SU-DHL-6 (cell line): ENCODE results near the gene BTNL2.

Experiments used
- H2AFZ ChIP-seq: fragments of 200-600 bp; sonication (generic); 2 replicates; pipeline ENCODE4 v1.6.1; 2014; ENCODE audit warnings: low read depth, mild to moderate bottlenecking, moderate library complexity, mixed read lengths, antibody characterized with exemption, low read length; ENCODE audit not compliant: severe bottlenecking
- H3F3A ChIP-seq: fragments of 200-600 bp; shearing (Covaris generic); 2 replicates; pipeline ENCODE4 v1.6.0; 2016; ENCODE audit warnings: antibody characterized with exemption, mild to moderate bottlenecking; ENCODE audit not compliant: insufficient read depth
- H3K27ac ChIP-seq: fragments of 200-600 bp; sonication (generic); 2 replicates; pipeline ENCODE4 v1.5.1; 2016; ENCODE audit warnings: low read depth, mild to moderate bottlenecking, low read length, moderate library complexity, mixed read lengths
- H3K27me3 ChIP-seq: fragments of 200-600 bp; sonication (generic), shearing (Covaris generic); 2 replicates; pipeline ENCODE4 v1.6.0; 2014; ENCODE audit warnings: mild to moderate bottlenecking, low read length
- H3K36me3 ChIP-seq: fragments of 200-600 bp; sonication (generic); 2 replicates; pipeline ENCODE4 v1.6.1; 2014; ENCODE audit warnings: mild to moderate bottlenecking, low read length, mixed read lengths
- H3K4me2 ChIP-seq: fragments of 300-600, 200-600 bp; shearing (Covaris generic), sonication (generic); 2 replicates; pipeline ENCODE4 v1.6.0; 2014; ENCODE audit warnings: low read length, low read depth, mild to moderate bottlenecking; ENCODE audit not compliant: poor library complexity, severe bottlenecking
- H3K4me3 ChIP-seq: fragments of 200-600 bp; sonication (generic); 2 replicates; pipeline ENCODE4 v1.5.1; 2014; ENCODE audit warnings: antibody characterized with exemption, low read length, mild to moderate bottlenecking, mixed read lengths; ENCODE audit not compliant: insufficient read depth, poor library complexity, severe bottlenecking
- H3K79me2 ChIP-seq: fragments of 200-600 bp; sonication (generic); 2 replicates; pipeline ENCODE4 v1.6.1; 2014; ENCODE audit warnings: mild to moderate bottlenecking, low read length, moderate library complexity; ENCODE audit not compliant: insufficient read depth
- H3K9ac ChIP-seq: fragments of 200-600 bp; sonication (generic); 2 replicates; pipeline ENCODE4 v1.7.0; 2014; ENCODE audit warnings: mild to moderate bottlenecking, low read length
- H3K9me2 ChIP-seq: fragments of 200-600 bp; sonication (generic); replicated peaks from 2 replicates; pipeline ENCODE4 v1.6.1; 2014; ENCODE audit warnings: low read length; ENCODE audit not compliant: insufficient read depth
- H3K9me3 ChIP-seq: fragments of 200-600 bp; sonication (generic); 2 replicates; pipeline ENCODE4 v1.6.1; 2014; ENCODE audit warnings: low read length, mixed read lengths; ENCODE audit not compliant: insufficient read depth
- H4K20me1 ChIP-seq: fragments of 200-600 bp; sonication (generic); 2 replicates; pipeline ENCODE4 v1.6.1; 2014; ENCODE audit warnings: low read depth, mild to moderate bottlenecking, antibody characterized with exemption, low read length, moderate library complexity, mixed read lengths
- CTCF ChIP-seq: fragments of 200-600 bp; sonication (generic); IDR thresholded peaks from one replicate; pipeline ENCODE4 v1.5.1; 2017; ENCODE audit warnings: antibody characterized with exemption, mild to moderate bottlenecking, low read length, moderate library complexity; ENCODE audit not compliant: insufficient read depth, poor library complexity, severe bottlenecking
- EZH2phosphoT487 ChIP-seq: fragments of 200-600 bp; sonication (generic), shearing (Covaris generic); conservative IDR thresholded peaks from 2 replicates; pipeline ENCODE4 v1.6.1; 2018; ENCODE audit warnings: mild to moderate bottlenecking, antibody characterized with exemption, low read length, moderate library complexity, mixed read lengths

The BTNL2 gene

DNA sequence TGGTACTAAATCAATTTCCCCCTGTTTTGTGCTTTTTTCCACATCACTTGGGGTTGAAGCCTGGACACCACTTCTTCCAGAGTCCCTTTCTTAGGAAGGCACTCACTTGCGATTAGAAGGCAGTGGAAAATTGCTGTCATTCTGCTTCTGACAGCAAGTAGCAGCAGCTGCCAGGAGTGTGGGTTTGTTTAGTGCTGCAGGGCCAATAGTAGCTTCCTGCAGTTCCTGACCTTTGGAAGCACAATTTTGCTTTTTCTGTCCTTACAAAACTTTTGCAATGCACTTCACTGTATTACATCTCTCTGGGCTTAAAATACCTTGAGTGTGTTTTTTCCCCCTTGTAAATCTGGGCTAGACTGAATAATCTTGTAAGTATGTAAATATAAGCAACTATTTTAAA lies 20.2 kb upstream of the BTNL2 start:
- Histone ChIP-seq H4K20me1 (no peaks in the 10 kb centered on the region), H3K4me3 (no peak overlapping the region), H3K27me3 (no peaks in the 10 kb centered on the region), H3K79me2 (no peaks in the 10 kb centered on the region), H3K9ac (no peak overlapping the region), H3K9me2 (no peaks in the 10 kb centered on the region), H3K9me3 (no peaks in the 10 kb centered on the region), H3K36me3 (no peaks in the 10 kb centered on the region), H3F3A (0 out of 2 replicates have a peak, but pooled peaks cover 2% of the 10 kb centered on the region), H3K27ac (no peak overlapping the region), H2AFZ (no peak overlapping the region), H3K4me2 (no peak overlapping the region)
- TF ChIP-seq EZH2phosphoT487: no peak
- TF ChIP-seq CTCF: no peak

- H4K20me1 ChIP-seq: no peaks in the 10 kb centered on the region
- no peak overlapping the region for H2AFZ ChIP-seq
- no peak overlapping the region for H3K27ac ChIP-seq
- H3F3A ChIP-seq: no peaks in the 10 kb centered on the region
- H3K4me3 ChIP-seq: no peak overlapping the region
- no peaks in the 10 kb centered on the region for H3K9me2 ChIP-seq
- H3K9ac ChIP-seq: no peak overlapping the region
- H3K27me3 ChIP-seq: no peaks in the 10 kb centered on the region
- H3K9me3 ChIP-seq: no peaks in the 10 kb centered on the region
- TF ChIP-seq EZH2phosphoT487 (no peak), CTCF (no peak)
- H3K79me2 ChIP-seq: no peaks in the 10 kb centered on the region
- no peak overlapping the region for H3K4me2 ChIP-seq
- no peaks in the 10 kb centered on the region for H3K36me3 ChIP-seq
These were observed 19.4 kb upstream of the BTNL2 start for GRCh38 chr6:32426338-32426737.

- H2AFZ ChIP-seq: no peak overlapping the region
- H3K36me3 ChIP-seq: no peaks in the 10 kb centered on the region
- H3K27me3 ChIP-seq: no peaks in the 10 kb centered on the region
- no peaks in the 10 kb centered on the region for H3K9me3 ChIP-seq
- H3K27ac ChIP-seq: no peak overlapping the region
- H3K79me2 ChIP-seq: no peaks in the 10 kb centered on the region
- no peaks in the 10 kb centered on the region for H3K9me2 ChIP-seq
- no peaks in the 10 kb centered on the region for H3F3A ChIP-seq
- TF ChIP-seq EZH2phosphoT487 (no peak), CTCF (no peak)
- H4K20me1 ChIP-seq: no peaks in the 10 kb centered on the region
- H3K4me3 ChIP-seq: no peak overlapping the region
- H3K4me2 ChIP-seq: no peak overlapping the region
- no peak overlapping the region for H3K9ac ChIP-seq
These were observed 17.8 kb upstream of the BTNL2 start for GRCh38 chr6:32424589-32425300.
